Kidney capillary endothelial cell (primary cell): Measurements from ENCODE around the gene SMPD3.

Experiments
- DNase-seq: peaks from one replicate; pipeline ENCODE4 v3.0.0-alpha.2; 2018; ENCODE audit warnings: low spot score

SMPD3 gene

DNA sequence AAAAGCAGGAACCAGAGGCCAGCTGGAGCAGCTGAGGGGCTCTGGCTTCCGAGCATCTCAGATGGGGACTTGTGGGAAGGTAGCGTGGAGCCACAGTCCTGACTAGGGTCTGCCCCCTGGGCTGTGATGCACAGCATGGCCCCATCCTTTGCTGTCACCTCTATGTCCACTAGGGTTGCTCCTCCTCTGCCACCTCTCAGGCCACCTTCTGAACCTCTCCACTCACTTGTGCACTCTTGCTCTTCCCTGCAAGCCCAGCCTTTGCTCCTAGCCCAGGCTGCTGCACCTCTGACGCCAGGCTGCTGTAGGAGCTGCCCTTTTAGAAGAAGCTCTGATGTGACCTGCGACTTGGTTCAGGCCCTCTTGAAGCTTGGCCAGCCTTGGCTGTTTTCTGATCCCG, 24.3 kb upstream of the SMPD3 start:
- no peak for DNase-seq

DNA sequence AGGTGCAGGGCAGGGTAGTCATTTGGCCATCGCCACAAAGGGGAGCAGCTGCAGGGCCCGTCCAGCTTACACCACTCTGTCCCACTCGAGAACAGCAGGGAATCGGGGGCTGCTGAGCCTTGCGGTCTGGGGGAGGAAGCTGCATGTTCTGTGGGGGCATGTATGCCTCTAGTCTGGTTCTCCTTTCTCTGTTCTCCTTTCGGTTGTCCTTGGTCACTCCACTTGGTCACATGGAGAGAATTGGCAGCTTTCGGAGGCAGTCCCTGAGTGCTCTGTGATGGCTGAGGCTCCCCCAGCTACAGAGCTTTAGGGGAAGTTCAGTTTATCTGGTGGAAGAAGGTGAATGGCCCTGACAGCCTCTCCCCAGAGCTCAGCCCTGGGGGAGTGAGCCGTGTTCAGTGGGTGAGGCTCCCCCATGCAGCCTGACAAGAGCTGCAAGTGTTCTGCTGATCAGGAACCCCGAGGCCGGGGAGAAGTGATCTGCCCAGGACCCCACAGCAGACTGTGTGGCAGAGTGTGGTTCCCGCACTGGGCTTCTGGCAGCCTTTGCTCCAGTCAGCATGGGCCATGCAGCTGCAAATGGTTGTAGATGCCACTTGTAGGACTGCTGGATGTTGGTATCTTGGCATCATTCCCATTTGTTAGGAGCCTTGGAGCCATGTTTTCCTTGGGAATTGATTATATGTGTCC, 22.3 kb upstream of the SMPD3 start:
- no peak for DNase-seq

GRCh38 chr16:68469796-68470460, 21.6 kb upstream of the SMPD3 start:
- no peak for DNase-seq

GRCh38 chr16:68468842-68469241, 20.5 kb upstream of the SMPD3 start:
- no peak for DNase-seq

DNA sequence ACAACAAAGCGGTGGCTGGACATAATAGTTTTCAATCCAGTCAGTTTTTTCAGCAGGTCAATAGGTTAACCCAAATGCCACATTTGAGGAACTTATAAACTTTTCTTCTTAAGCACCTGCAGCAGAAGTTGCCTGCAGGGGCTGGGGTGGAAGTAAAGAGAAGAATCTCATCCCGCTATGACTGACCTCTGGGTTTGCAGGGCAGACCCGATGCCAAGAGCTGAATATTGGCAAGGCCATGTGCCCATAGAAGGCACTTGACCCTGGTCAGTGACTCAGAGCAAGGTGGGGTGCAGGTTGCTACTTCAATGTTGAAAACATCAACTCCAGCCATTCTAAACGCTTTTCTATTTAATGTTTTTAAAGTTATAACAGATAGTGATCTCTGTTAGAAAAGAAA, 17.9 kb upstream of the SMPD3 start:
- DNase-seq = no peak

- DNase-seq = no peak
Measured at GRCh38 chr16:68463904-68464303, 15.6 kb upstream of the SMPD3 start.

GRCh38 chr16:68460067-68460466, 11.8 kb upstream of the SMPD3 start:
- no peak for DNase-seq

- no peak for DNase-seq
Measured at GRCh38 chr16:68459457-68459856, 11.1 kb upstream of the SMPD3 start.

GRCh38 chr16:68458551-68458950, 10.2 kb upstream of the SMPD3 start:
- DNase-seq = no peak

DNA sequence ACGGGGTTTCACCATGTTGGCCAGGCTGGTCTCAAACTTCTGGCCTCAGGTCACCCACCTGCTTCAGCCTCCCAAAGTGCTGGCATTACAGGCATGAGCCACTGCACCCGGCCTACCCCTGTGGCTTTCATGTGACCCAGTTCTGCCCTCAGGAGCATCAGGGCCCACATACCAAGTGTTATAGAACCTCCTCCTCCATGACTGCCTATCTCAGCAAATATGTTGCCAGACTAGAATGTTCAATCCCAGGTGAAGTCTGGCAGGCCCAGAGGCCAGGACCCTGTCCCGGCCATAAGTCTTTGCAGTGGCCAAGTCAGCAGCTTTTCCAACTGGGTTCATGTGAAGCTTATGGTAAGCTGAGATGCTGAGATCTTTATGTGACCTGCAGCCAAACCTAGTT, 9.8 kb upstream of the SMPD3 start:
- DNase-seq = no peak

DNA sequence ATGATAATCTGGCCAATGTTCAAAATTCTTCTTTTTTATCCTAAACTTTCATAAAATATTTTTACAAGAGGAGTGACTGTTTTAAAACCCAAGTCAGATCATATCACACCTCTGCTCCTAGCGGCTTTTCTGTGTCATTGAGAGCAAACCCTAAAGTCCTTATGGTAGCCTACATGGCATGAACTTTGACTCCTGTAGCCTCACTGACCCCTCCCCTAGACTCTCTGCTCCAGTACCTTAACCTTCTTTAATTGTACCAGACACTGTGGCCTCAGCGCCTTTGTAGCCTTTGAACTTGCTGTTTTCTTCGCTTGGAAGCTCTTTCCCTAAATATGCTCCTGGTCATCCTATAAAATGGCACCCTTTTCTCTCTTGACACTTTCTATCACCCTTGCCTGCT, 7.3 kb upstream of the SMPD3 start:
- no peak for DNase-seq

- DNase-seq = no peak
Measured at GRCh38 chr16:68454920-68455435, 6.7 kb upstream of the SMPD3 start.

DNA sequence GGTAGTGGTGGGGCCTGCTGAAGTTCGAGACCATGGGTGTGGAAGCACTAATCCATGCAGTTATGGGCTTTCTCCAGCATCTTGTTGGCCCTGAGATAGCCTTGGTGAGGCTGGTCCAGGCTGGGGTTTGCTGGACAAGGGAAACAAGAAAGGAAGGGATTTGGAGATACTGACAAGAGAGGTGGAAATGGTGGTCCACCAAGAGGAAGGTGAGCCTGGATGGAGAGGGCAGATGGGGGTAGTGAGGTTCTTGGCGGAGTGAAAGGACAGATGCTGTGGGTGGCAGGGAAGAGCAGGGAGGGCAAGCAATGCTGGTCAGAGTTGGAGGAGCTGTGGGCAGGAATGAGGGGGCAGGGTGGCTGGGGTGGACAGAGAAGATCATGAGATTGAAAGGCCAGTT, 5.5 kb upstream of the SMPD3 start:
- no peak for DNase-seq

- DNase-seq = no peak
Measured at GRCh38 chr16:68452176-68452575, 3.9 kb upstream of the SMPD3 start.

DNA sequence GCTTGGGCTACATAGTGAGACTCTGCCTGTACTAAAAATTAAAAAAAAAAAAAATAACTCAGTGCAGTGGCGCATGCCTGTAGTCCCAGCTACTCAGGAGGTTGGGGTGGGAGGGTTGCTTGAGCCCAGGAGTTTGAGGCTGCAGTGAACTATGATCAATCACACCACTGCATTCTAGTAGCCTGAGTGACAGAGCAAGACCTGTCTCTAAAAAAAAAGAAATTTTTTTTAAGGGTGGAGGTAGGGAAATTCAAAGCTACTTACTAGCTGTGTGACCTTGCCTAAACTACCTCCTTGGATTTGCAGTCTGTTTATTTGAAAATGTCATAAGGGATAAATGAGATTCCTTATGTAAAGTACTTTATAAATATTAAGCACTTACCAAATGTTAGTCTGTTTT, 3.4 kb upstream of the SMPD3 start:
- DNase-seq = no peak

DNA sequence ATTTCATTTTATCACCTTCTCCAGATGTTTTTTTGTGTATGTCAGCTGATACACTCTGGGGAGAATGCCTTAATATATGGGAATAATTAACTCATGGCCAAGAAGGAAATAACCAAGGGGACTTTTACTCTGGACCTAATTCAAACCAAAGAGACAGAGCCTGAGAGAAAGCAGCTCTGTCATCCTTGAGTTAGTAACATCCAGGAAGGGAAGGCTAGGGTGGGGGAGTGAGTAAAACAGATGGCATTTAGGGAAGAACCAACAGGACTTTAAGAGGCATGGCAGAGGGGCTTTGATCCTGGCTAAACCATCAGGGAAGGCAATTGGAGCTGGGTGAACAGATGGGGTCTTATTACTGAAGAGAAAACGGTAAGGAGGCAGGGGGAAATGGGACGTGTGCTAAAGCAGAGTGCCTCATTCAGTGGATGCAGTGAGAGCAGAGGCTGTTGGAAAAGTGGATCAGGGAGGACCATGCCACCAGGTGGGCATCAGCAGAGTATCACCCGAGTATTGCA, 2.5 kb upstream of the SMPD3 start:
- DNase-seq = no peak

GRCh38 chr16:68447653-68448359, 502 bp downstream of the SMPD3 start:
- DNase-seq = no peak

- DNase-seq = no peak
Measured at GRCh38 chr16:68446681-68447652, 1.3 kb downstream of the SMPD3 start.

DNA sequence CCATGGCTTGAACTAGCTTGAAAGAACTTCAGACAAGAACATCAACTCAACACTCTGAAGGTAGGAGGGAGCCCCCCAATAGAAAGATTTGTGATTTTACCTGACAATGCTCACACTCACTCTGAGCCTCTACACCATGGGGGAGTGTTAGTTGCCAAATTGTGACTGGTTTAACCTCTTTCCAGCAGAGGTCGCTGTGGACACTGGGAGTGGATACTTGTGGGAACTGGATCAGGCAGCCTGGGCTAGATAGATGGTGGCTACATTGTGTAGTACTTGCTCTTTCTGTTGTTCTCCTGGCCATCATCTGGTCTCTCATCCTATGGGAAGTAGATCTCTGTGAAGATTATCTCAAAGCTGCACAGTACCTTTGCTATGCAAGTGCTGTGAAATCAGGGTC, 2.9 kb downstream of the SMPD3 start:
- DNase-seq = peak; percentile 44

DNA sequence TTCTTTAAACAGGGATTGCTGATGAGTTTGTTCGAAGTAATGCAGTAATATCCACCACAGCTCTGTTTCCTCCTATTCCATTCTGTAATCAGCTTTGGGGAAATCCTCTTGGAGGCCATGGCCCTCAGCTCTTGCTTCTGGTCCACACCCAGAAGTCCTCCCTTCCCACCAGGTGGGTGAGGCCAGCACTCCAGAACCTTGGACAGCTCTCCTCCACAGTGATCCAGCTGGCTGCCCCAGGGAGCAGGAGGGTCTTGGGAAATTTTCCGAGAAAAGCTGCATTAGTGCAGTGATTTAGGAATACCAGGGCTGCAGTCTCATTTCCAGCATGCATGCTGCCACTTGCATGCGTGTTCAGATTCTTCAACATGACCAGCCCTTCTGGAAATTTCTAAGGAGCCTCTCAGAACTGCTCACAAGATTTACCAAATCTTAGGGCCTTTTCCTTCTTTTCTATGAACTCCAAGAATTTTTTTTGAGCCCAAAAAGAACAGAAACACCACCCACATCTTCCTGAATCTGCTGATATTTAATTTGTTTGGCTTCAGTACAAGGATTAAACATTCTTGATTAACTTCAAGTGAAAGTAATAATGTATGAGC, 4.2 kb downstream of the SMPD3 start:
- peak; percentile 21 for DNase-seq

DNA sequence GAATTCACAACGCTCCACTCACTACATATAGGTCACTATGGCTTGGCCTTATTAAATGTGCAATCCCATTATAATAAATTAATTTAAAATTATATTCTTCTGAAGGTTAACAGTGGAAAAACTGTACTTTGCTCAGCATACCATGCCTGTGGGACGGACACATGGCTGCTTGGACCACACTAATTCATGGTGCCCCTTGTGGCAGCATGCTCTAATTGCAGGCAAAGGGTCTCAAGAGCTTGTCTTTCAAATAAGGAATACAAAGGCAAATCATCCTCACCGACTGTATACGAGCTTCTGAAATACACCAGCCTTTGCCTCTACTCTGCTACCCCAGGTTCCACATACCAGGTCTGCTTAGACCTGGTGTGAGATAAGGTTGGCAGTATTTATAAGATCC, 11.7 kb downstream of the SMPD3 start:
- no peak for DNase-seq
